SU-DHL-6 (cell line): ENCODE measurements around the gene CFAP54.

Experiments
- H2AFZ ChIP-seq: fragments of 200-600 bp; sonication (generic); 2 replicates; pipeline ENCODE4 v1.6.1; 2014; ENCODE audit warnings: low read depth, mild to moderate bottlenecking, moderate library complexity, mixed read lengths, antibody characterized with exemption, low read length; ENCODE audit not compliant: severe bottlenecking
- H3F3A ChIP-seq: fragments of 200-600 bp; shearing (Covaris generic); 2 replicates; pipeline ENCODE4 v1.6.0; 2016; ENCODE audit warnings: antibody characterized with exemption, mild to moderate bottlenecking; ENCODE audit not compliant: insufficient read depth
- H3K27ac ChIP-seq: fragments of 200-600 bp; sonication (generic); 2 replicates; pipeline ENCODE4 v1.5.1; 2016; ENCODE audit warnings: low read depth, mild to moderate bottlenecking, low read length, moderate library complexity, mixed read lengths
- H3K27me3 ChIP-seq: fragments of 200-600 bp; sonication (generic), shearing (Covaris generic); 2 replicates; pipeline ENCODE4 v1.6.0; 2014; ENCODE audit warnings: mild to moderate bottlenecking, low read length
- H3K36me3 ChIP-seq: fragments of 200-600 bp; sonication (generic); 2 replicates; pipeline ENCODE4 v1.6.1; 2014; ENCODE audit warnings: mild to moderate bottlenecking, low read length, mixed read lengths
- H3K4me2 ChIP-seq: fragments of 300-600, 200-600 bp; shearing (Covaris generic), sonication (generic); 2 replicates; pipeline ENCODE4 v1.6.0; 2014; ENCODE audit warnings: low read length, low read depth, mild to moderate bottlenecking; ENCODE audit not compliant: poor library complexity, severe bottlenecking
- H3K4me3 ChIP-seq: fragments of 200-600 bp; sonication (generic); 2 replicates; pipeline ENCODE4 v1.5.1; 2014; ENCODE audit warnings: antibody characterized with exemption, low read length, mild to moderate bottlenecking, mixed read lengths; ENCODE audit not compliant: insufficient read depth, poor library complexity, severe bottlenecking
- H3K79me2 ChIP-seq: fragments of 200-600 bp; sonication (generic); 2 replicates; pipeline ENCODE4 v1.6.1; 2014; ENCODE audit warnings: mild to moderate bottlenecking, low read length, moderate library complexity; ENCODE audit not compliant: insufficient read depth
- H3K9ac ChIP-seq: fragments of 200-600 bp; sonication (generic); 2 replicates; pipeline ENCODE4 v1.7.0; 2014; ENCODE audit warnings: mild to moderate bottlenecking, low read length
- H3K9me2 ChIP-seq: fragments of 200-600 bp; sonication (generic); replicated peaks from 2 replicates; pipeline ENCODE4 v1.6.1; 2014; ENCODE audit warnings: low read length; ENCODE audit not compliant: insufficient read depth
- H3K9me3 ChIP-seq: fragments of 200-600 bp; sonication (generic); 2 replicates; pipeline ENCODE4 v1.6.1; 2014; ENCODE audit warnings: low read length, mixed read lengths; ENCODE audit not compliant: insufficient read depth
- H4K20me1 ChIP-seq: fragments of 200-600 bp; sonication (generic); 2 replicates; pipeline ENCODE4 v1.6.1; 2014; ENCODE audit warnings: low read depth, mild to moderate bottlenecking, antibody characterized with exemption, low read length, moderate library complexity, mixed read lengths
- CTCF ChIP-seq: fragments of 200-600 bp; sonication (generic); IDR thresholded peaks from one replicate; pipeline ENCODE4 v1.5.1; 2017; ENCODE audit warnings: antibody characterized with exemption, mild to moderate bottlenecking, low read length, moderate library complexity; ENCODE audit not compliant: insufficient read depth, poor library complexity, severe bottlenecking
- EZH2phosphoT487 ChIP-seq: fragments of 200-600 bp; sonication (generic), shearing (Covaris generic); conservative IDR thresholded peaks from 2 replicates; pipeline ENCODE4 v1.6.1; 2018; ENCODE audit warnings: mild to moderate bottlenecking, antibody characterized with exemption, low read length, moderate library complexity, mixed read lengths

The CFAP54 gene

GRCh38 chr12:96635844-96636243 lies 146.5 kb downstream of the CFAP54 start:
- H3K27me3 ChIP-seq = no peaks in the 10 kb centered on the region
- no peaks in the 10 kb centered on the region for H4K20me1 ChIP-seq
- no peaks in the 10 kb centered on the region for H3K79me2 ChIP-seq
- TF ChIP-seq CTCF = no peak
- no peak for TF ChIP-seq EZH2phosphoT487
- H3F3A ChIP-seq = no peaks in the 10 kb centered on the region
- H3K36me3 ChIP-seq = no peaks in the 10 kb centered on the region
- no peak overlapping the region for H3K27ac ChIP-seq
- H3K9me3 ChIP-seq = no peaks in the 10 kb centered on the region
- no peak overlapping the region for H3K9ac ChIP-seq
- no peak overlapping the region for H3K4me2 ChIP-seq
- H2AFZ ChIP-seq = no peak overlapping the region
- H3K9me2 ChIP-seq = no peaks in the 10 kb centered on the region
- no peak overlapping the region for H3K4me3 ChIP-seq

- Histone ChIP-seq H2AFZ (no peak overlapping the region), H3K36me3 (no peaks in the 10 kb centered on the region), H3K4me2 (no peak overlapping the region), H4K20me1 (no peaks in the 10 kb centered on the region), H3F3A (no peaks in the 10 kb centered on the region), H3K9me3 (no peaks in the 10 kb centered on the region), H3K4me3 (no peak overlapping the region), H3K9me2 (no peaks in the 10 kb centered on the region), H3K27me3 (no peaks in the 10 kb centered on the region), H3K9ac (no peak overlapping the region), H3K27ac (no peak overlapping the region), H3K79me2 (no peaks in the 10 kb centered on the region)
- TF ChIP-seq CTCF = no peak
- no peak for TF ChIP-seq EZH2phosphoT487
These were observed 147.5 kb downstream of the CFAP54 start for GRCh38 chr12:96636895-96637294.

GRCh38 chr12:96648923-96649322 lies 159.5 kb downstream of the CFAP54 start:
- Histone ChIP-seq H3F3A (no peaks in the 10 kb centered on the region), H3K27me3 (no peaks in the 10 kb centered on the region), H3K9me3 (no peaks in the 10 kb centered on the region), H4K20me1 (no peaks in the 10 kb centered on the region), H3K4me2 (no peak overlapping the region), H3K9ac (no peak overlapping the region), H3K36me3 (no peaks in the 10 kb centered on the region), H3K27ac (no peak overlapping the region), H3K9me2 (no peaks in the 10 kb centered on the region), H3K4me3 (no peak overlapping the region), H3K79me2 (no peaks in the 10 kb centered on the region), H2AFZ (no peak overlapping the region)
- TF ChIP-seq EZH2phosphoT487 = no peak
- no peak for TF ChIP-seq CTCF
